Choroid plexus epithelial cell (primary cell): ENCODE measurements around the gene MYH7.
A peak's percentile ranks its signal among the peaks of the same experiment; 100 is the strongest.

Source experiments
- DNase-seq: peaks from one replicate; pipeline ENCODE4 v3.0.0-alpha.2; 2010; ENCODE audit warnings: low read depth
- H3K4me3 ChIP-seq: 2 replicates; pipeline ENCODE4 v1.5.1; 2011; ENCODE audit warnings: low read depth, mild to moderate bottlenecking, control low read depth, low read length, moderate library complexity
- TF ChIP-seq, protein P1 (sequence below): conservative IDR thresholded peaks from 2 replicates; pipeline ENCODE4 v1.5.1; 2011; ENCODE audit warnings: low read depth, mild to moderate bottlenecking, control low read depth, inconsistent platforms, low read length, moderate library complexity

Gene MYH7

DNA sequence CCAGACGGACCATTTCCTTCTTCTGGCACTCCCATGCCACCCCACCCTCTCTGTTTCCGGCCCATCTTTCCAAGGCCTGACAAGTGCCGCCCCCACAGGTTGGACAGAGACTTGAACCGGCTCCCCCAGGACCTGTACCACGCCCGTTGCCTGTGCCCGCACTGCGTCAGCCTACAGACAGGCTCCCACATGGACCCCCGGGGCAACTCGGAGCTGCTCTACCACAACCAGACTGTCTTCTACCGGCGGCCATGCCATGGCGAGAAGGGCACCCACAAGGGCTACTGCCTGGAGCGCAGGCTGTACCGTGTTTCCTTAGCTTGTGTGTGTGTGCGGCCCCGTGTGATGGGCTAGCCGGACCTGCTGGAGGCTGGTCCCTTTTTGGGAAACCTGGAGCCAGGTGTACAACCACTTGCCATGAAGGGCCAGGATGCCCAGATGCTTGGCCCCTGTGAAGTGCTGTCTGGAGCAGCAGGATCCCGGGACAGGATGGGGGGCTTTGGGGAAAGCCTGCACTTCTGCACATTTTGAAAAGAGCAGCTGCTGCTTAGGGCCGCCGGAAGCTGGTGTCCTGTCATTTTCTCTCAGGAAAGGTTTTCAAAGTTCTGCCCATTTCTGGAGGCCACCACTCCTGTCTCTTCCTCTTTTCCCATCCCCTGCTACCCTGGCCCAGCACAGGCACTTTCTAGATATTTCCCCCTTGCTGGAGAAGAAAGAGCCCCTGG, 59.8 kb downstream of the MYH7 start:
- TF ChIP-seq, protein P1, sequence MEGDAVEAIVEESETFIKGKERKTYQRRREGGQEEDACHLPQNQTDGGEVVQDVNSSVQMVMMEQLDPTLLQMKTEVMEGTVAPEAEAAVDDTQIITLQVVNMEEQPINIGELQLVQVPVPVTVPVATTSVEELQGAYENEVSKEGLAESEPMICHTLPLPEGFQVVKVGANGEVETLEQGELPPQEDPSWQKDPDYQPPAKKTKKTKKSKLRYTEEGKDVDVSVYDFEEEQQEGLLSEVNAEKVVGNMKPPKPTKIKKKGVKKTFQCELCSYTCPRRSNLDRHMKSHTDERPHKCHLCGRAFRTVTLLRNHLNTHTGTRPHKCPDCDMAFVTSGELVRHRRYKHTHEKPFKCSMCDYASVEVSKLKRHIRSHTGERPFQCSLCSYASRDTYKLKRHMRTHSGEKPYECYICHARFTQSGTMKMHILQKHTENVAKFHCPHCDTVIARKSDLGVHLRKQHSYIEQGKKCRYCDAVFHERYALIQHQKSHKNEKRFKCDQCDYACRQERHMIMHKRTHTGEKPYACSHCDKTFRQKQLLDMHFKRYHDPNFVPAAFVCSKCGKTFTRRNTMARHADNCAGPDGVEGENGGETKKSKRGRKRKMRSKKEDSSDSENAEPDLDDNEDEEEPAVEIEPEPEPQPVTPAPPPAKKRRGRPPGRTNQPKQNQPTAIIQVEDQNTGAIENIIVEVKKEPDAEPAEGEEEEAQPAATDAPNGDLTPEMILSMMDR: no peak
- no peak for DNase-seq
- H3K4me3 ChIP-seq: no peak overlapping the region

DNA sequence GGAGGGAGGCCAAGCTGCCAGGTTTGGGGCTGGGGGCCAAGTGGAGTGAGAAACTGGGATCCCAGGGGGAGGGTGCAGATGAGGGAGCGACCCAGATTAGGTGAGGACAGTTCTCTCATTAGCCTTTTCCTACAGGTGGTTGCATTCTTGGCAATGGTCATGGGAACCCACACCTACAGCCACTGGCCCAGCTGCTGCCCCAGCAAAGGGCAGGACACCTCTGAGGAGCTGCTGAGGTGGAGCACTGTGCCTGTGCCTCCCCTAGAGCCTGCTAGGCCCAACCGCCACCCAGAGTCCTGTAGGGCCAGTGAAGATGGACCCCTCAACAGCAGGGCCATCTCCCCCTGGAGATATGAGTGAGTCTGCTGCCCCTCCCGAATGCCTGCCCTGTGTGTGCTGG, 62.4 kb downstream of the MYH7 start:
- TF ChIP-seq, protein P1: no peak
- no peak overlapping the region for H3K4me3 ChIP-seq
- DNase-seq: no peak

DNA sequence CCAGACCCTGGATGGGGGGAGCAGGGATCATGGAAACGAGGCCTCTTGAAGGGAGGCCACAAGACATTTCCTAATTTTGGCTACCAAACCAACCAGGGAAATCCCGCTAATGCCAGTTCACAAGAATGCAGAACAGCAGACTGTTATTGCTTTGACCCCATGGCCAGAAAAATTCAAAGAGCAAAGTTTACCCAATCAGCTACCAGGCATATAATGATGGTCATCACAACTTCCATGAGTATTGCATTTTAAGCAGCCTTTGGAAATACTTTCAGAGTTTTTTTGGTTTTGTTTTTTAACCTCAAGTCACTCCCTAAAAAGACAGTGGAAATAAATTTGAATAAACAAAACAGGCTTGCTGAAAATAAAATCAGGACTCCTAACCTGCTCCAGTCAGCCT, 63.0 kb downstream of the MYH7 start, which contains the start of gene IL25:
Gene IL25, plus strand, starts transcription at position 301 of the 400 bp plus-strand sequence.
- TF ChIP-seq, protein P1: no peak
- DNase-seq: no peak
- no peak within 1 kb of the TSS for H3K4me3 ChIP-seq

DNA sequence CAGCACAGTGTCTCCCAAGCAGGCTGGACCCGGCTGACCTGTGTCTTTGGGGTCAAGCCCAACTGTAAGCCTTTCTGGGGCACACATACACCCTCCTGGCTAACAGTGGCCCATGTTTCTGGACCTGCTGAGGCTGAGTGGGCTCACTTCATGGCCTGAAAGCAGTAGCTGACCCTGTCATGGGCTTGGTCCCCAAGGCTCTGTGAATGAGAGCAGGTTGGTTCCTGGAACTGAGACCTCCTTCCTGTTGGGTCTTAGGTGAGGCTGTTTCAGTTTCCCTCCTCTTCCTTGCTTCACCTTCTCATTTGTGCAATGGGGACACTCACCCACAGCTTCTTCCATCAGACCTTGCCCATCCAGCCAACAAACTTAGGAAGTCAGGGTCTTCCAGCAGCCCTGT, 63.6 kb downstream of the MYH7 start:
- TF ChIP-seq, protein P1: no peak
- no peak for DNase-seq
- H3K4me3 ChIP-seq: no peak overlapping the region

DNA sequence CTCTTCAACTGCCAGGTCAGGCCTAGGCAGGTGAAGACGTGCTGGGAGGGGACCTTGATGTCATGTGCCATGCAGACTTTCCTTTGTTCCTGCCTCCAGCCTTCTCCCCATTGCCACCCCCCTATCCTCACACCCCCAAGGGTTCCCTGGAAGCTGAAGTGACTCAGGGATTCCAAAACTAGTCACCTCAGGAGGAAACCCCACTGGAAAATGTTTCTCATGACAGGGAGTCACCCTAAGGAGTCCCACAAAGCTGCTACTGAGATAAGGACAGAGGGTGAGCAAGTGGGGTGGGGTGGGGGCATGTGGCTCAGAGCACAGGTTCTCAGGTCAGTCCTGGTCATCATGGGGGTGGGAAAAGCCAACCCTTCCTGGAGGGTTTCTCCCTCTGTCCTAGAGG, 65.2 kb downstream of the MYH7 start:
- DNase-seq: no peak
- TF ChIP-seq, protein P1: no peak
- no peak overlapping the region for H3K4me3 ChIP-seq

DNA sequence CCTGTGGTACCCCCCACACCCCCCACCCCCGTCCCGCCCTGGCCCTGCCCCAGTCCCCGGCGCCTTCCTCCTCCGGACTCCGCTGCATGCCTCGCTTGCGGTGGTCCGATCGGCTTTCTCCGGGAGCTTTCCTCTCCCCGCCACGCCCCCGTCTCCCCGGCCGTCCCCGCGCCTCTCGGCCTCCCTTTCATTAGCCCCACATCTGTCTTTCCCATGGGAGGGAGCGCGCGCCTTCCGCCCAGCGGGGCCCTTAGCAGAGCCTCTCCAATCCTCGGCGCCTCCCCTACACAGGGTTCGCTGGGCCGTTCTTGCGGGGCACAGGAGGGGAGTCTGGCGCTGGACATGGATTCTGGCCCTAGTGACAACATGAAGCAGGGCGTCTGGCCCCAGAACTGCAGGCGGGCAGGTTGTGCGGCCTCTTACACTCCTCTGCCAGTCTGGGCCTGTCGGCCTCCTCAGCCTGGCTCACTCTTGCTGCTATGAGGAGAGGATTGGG, 69.0 kb downstream of the MYH7 start:
- peak; percentile 52 for DNase-seq
- TF ChIP-seq, protein P1: no peak
- peak overlapping the region; percentile 58 for H3K4me3 ChIP-seq
